ENCODE results near the gene CALN1.

GRCh38 chr7:71996141-71996540, 416.0 kb downstream of the CALN1 start:
- TF ChIP-seq POLR2AphosphoS5 (IDR thresholded peaks at IDR 0.05; ENCODE audit: low read depth, low read length) = no peak
- TF ChIP-seq REST (IDR thresholded peaks at IDR 0.05; ENCODE audit: insufficient read depth in 1 of 2, low read depth in 2 of 2, low read length in 2 of 2) = no peak
- no peak for TF ChIP-seq TAF1 (IDR thresholded peaks at IDR 0.05; ENCODE audit: borderline replicate concordance, insufficient read depth, low read length)
- no peak for TF ChIP-seq SIN3A (IDR thresholded peaks at IDR 0.05; ENCODE audit: borderline replicate concordance, insufficient read depth, low read length)
